HG03159 (cell line): ENCODE data around the gene OXNAD1.

Source experiments
- ATAC-seq: cut with Tn5 transposase; IDR thresholded peaks from one replicate; pipeline ENCODE4 v1.9.1; 2021; ENCODE audit warnings: mild to moderate bottlenecking, moderate library complexity; ENCODE audit not compliant: unreplicated experiment

Gene OXNAD1

DNA sequence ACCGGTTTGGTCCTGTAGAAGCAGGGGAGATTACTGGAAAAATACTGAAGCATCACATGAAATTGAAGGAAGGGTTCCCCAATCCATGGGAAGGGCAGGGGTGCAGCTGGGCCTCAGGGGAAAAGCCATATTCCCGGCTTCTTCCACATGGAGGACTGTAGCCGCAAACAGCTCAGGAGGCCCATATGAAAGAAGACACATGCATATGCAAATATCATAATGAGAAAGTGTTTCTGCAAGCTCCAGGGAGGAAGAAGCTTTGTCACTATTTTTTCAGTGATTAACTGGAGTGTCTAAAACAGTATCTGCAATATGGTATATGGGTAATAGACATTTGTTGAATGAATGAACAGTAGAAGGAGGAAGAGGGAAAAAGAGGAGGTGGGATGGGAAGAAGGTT, 19.4 kb upstream of the OXNAD1 start:
- ATAC-seq = no peak

- peak; percentile 82 for ATAC-seq
Measured at GRCh38 chr3:16247282-16248061, 17.5 kb upstream of the OXNAD1 start.

GRCh38 chr3:16248556-16248955, 16.5 kb upstream of the OXNAD1 start:
- no peak for ATAC-seq

- ATAC-seq = no peak
Measured at GRCh38 chr3:16249336-16249735, 15.7 kb upstream of the OXNAD1 start.

- no peak for ATAC-seq
Measured at GRCh38 chr3:16249886-16250285, 15.1 kb upstream of the OXNAD1 start.

DNA sequence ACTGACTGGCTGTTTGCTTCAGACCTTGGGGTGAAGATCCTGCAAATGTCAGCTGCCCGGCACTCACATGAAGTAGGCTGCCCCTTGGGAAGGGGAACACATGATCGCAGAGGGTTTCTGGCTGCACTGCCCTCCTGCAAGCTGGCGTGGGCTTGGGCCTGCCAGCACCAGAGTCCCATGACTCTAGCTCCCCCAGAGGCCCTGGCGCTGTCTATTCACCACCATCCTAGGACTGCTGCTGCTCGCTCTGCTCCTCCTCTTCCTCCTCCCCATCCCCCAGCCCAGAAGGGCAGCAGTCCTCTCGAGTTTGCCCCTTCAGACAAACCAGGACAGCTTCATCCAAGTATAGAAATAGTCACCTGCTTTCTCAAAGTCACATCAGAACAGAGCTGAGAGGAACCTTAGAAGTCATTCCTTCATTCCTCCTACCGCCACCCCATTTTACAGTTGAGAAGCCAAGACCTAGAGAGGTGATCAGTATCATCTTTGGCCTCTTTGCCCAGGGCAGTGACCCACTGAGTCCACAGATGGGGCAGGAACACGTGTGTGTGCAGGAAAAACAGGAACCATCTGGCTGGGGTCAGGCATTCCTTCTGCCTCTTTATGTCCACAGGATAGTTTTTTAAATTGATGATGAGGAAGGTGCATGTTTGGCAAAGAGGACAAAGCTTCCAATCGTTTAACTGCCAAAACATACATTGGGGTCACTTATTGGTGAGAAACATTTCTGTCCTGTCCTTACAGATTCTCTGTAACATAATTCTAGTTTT, 13.5 kb upstream of the OXNAD1 start:
- no peak for ATAC-seq

GRCh38 chr3:16252243-16252978, 12.6 kb upstream of the OXNAD1 start:
- no peak for ATAC-seq

DNA sequence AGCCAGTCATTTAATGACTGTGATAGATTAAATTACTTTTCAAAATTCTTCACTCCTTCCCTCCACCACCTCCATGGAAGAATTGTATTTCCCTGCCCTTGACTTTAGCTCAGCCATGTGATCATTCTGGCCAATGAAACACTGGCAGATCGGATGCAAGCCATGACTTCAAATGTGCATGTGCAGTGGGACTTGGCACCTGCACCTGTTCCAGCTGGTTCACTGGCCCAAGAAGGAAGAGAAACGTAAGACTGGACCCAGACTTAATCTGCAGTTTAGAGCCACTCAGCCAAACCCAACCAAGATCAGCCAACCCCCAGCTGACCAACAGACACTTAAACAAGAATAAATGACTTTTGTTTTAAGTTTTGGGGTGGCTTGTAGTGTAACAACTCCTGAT, 12.0 kb upstream of the OXNAD1 start:
- no peak for ATAC-seq

- no peak for ATAC-seq
Measured at GRCh38 chr3:16253601-16254000, 11.4 kb upstream of the OXNAD1 start.

DNA sequence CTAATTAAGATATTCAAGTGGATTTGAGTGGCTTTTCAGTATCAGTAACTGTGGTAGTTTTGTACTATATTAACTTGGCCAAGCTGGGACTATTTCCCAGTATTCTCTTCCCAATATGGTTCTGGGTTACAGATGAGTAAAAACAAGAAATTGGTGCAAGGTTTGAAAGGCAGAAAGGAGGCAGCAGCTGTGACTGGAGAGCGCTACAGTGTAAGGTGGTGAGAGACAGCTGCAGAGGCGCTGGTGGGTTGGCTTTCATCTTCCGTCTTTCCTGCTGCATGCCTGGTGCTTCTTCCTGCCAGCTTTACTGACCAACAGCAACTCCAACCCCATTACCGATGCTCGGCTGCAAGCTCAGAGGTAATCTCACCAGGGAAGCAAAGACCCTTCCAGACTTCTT, 10.1 kb upstream of the OXNAD1 start:
- no peak for ATAC-seq

DNA sequence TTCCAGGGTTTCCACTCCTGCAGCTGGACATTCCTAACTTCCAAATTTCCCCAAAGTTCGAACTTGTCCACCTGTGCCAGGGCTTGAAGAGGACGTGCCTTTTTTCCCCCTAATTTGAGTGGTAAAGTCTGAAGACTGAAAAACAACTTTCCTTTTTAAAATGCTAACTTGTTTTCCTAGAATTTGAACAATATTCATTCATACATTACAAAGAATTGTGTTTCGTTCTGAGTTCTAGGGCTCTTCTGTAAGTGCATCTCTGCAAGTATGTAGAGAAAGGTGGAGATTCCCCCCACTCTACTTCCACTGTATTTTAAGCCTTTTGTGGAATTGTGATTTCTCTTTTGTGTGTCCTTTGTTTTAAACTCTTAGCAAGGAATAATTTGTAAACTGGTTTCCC, 9.7 kb upstream of the OXNAD1 start:
- no peak for ATAC-seq

DNA sequence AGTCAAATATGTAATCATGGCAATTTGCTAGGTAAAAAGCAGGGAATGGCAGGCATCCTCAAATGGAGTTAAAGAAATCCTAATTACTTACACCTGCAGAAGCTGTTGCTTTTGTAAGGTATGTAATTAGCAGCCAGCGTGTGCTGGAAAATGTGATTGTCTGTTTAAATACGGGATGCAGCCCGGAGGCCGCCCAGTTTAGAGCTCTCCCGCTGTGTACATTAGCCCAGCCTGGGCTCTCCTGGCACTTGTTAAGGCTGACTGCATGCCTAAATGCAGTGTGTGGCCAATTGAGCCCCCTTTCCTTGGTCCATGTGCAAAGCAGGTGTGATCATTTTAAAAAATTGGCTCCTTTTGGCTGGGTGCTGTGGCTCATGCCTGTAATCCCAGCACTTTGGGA, 9.3 kb upstream of the OXNAD1 start:
- ATAC-seq = no peak

DNA sequence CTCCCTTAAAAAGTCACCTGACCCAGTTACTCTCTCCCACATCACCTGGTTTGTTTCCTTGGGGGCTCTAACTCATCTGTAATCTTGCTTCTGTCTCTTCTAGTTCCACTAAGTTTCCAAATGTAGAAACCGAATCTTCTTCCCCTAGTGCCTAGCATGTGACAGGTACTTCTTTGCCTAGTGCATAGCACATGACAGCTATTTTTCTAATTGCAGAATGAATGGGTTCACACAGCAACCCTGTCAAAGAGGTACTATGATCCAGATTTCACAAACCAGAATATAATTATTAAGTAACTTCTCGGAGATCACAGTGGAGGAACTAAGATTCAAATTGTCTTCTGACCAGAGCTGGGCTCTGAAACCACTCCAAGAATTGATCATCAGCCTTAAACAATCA, 7.7 kb upstream of the OXNAD1 start:
- ATAC-seq = no peak

DNA sequence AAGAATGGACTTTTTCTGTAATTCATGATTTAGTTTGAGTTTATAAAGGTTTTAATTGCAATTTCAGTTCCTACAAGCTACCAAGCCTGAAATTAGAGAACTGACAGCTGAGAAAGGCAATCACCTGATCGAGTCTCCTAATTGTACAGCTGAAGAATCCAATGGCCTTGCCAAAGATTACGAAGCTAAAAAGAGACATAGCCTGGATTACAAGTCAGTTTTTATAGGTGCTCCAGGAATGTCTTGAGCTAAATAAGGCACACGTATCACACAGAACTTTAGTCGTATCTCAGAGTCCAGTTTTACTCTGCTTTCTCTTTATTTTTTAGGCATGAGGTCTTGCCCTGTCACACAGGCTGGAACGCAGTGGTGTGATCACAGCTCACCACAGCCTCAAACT, 6.8 kb upstream of the OXNAD1 start:
- ATAC-seq = no peak

DNA sequence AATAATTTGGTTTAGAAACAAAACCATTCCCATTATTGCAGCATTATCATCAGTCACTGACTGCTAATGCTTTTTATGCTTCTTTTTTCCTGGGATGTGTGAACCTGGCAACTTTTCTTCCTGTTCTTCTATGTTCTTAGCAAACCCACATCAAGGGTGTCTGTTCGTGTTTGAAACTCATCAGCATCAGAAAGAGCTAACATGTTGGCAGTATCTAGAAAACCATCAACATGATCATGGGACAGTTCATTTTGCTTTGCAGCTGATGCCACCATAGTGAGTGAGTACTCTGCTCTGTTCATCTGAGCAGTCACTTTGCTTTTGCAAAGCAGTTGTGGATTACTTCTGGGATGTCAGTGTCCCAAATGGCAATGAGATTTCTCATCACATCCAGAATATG, 6.1 kb upstream of the OXNAD1 start:
- no peak for ATAC-seq

DNA sequence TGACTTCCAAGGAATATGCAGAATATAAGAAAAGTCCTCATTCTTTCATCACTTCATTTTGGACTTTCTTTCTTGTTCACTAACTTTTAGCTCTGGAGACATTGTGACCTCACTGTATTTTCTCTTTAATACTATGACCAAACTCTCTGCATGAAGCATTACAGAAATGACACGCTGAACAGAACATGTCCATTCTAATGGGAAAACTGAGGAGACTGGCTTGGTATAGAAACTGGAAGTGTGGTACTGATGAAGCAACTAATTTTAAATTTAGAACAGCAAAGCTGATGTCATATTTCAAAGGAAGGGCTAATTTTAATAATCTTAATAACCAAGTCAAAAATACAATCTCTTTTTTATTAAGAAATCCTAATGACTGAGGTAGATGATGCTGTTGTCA, 5.0 kb upstream of the OXNAD1 start:
- no peak for ATAC-seq

DNA sequence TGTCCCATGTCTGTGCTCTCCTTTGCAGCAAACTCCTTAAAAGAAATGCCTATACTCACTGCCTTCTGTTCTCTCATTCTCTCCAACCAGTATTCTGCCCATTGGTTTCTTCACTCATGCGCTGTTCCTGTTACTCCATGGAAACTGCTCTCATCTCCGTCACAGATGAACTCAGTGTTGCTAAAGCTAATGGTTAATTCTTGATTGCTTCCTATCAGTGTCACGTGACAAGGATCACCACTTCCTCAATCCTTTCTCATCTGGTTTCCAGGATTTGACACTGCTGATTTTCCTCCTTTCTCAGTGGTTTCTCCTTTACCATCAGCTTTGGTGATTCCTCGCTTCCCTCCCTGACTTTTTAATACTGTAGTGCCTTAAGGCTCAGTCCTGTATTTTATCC, 2.8 kb upstream of the OXNAD1 start:
- ATAC-seq = no peak

DNA sequence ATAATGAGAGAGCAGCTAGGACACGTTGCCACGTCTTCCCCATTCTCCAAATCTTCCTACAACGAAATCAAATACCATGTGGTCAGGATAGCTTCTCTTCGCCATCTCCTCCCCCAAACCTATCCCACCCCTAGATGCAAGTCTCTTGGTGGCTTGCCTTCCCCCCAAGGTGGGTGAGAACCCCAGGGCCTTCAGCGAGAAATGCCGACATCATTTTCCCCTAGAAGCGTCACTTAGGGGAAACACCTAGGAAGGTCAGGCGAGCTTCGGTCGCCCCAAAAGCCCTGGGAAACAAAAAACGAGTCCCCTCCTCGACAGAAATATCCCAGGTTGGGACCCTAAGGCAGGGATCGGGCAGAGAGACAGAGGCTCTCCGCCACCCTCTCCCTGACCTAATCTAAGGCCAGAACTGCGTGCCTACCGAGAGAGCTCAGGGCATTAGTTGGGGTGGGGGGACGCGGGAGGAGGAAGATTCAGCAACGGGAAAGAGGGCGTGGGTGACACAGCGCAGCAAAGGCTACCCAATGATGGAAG, 771 bp upstream of the OXNAD1 start:
- peak; percentile 1 for ATAC-seq

- no peak for ATAC-seq
Measured at GRCh38 chr3:16265455-16265786, 409 bp downstream of the OXNAD1 start.

- ATAC-seq = no peak
Measured at GRCh38 chr3:16266714-16267113, 1.7 kb downstream of the OXNAD1 start.

DNA sequence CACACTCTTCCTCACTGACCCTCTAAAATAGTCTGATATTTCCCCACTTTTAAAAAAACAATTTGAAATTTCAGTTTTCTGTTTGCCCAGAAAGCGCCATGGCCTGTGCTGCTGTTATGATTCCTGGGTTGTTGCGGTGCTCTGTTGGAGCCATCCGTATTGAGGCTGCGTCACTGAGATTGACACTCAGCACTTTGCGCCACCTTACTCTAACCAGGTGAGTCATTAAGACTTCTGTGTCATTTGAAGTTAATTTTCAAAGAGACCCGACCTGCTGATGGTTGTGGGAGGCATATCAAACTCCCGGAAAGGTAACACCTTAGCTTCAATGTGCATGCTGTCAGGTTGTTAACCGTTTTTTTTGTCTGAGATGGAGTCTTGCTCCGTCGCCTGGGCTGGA, 5.8 kb downstream of the OXNAD1 start:
- no peak for ATAC-seq

- ATAC-seq = no peak
Measured at GRCh38 chr3:16272588-16272987, 7.6 kb downstream of the OXNAD1 start.
